ENCODE results near the gene GATAD2A.
"Not testable (repeated sequence)": the region's sequence is repeated elsewhere in the genome, so short reads cannot be mapped to it uniquely, and the experiment has no call there.

The GATAD2A gene

DNA sequence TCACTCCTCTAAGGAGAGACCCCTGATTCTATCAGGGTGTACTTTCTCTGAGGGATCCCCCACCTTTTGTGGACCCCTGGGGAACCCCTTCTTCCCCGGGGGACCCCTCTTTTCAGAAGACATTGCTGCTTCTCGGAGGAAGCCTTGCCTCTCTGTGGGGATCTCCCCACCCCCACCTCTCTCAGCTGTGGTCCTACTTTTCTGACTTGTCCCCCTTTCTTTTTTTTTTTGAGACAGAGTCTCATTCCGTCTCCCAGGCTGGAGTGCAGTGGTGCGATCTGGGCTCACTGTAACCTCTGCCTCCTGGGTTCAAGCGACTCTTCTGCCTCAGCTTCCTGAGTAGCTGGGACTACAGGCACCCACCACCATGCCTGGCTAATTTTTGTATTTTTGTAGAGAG lies 18.4 kb upstream of the GATAD2A start:
- DNase-seq (ENCODE audit: low read depth): no peak

DNA sequence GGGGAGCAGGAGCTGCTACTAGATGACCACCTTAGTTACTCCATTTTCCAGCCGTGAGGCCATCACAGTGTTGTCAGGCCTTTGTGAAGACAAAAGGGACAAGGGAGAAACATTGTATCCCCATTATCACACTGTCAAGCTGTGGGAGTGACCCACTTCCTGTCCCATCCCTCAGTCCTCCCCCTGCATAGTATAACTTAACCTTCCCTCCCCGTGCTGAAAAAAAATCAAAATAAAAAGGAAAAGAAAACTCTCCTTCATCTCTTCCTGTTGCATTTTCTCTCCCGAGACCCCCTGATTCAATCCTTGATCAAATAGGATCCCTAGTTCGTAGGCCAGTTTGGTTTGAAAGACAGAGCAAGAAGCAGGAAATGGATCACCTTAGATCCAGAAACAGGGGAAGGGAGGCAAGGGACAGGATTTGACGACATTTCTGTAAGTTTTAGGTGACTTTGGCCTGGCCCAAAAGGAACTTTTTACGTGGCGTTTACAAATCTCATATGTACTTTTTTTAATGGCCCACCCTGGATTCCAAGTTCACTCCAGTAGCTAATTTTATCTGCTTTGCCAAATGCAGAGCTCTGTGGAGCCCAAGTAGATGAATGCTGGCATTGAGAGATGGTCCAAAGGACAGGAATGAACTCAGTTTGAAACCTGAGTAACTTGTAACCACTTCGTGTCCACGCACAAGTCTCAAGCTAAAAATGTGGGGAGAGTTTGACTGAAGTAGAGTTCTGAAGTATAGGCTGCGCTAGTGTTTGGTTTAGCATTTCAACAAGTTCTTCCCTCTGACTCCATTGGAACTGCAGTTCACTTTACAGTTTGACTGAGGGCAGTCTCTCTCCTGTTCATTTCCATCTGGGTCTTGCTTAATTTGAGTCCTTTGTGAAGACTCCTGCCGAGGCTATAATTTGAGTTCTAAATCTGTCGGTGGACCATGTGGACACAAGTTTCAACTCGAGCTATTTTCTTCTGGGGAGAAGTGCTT lies 16.6 kb upstream of the GATAD2A start:
- DNase-seq (ENCODE audit: low read depth): no peak

DNA sequence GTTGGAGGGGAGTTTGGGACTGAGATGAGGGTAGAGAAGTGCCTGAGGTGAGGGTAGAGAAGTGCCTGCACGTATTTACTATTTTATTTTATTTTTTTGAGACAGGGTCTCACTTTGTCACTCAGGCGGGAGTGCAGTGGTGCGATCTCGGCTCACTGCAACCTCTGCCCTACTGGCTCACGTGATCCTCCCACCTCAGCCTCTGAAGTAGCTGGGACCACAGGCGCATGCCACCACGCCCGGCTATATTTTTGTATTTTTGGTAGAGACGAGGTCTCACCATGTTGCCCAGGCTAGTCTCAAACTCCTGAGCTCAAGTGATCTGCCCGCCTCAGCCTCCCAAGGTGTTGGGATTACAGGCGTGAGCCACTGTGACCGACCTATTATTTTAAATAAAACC lies 15.8 kb upstream of the GATAD2A start:
- DNase-seq (ENCODE audit: low read depth): not testable (repeated sequence)

DNA sequence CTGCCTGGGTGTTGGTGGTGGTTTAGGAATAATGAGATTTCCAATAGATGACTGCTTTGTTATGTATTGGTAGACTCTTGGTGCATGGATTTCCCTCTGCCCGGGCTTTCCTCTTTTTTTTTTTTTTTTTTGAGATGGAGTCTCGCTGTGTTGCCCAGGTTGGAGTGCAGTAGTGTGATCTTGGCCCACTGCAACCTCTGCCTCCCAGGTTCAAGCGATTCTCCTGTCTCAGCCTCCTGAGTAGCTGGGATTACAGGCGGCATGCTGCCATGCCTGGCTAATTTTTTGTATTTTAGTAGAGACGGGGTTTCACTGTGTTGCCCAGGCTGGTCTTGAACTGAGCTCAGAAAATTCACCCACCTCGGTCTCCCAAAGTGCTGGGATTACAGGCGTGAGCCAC lies 11.1 kb upstream of the GATAD2A start:
- not testable (repeated sequence) for DNase-seq (ENCODE audit: low read depth)

DNA sequence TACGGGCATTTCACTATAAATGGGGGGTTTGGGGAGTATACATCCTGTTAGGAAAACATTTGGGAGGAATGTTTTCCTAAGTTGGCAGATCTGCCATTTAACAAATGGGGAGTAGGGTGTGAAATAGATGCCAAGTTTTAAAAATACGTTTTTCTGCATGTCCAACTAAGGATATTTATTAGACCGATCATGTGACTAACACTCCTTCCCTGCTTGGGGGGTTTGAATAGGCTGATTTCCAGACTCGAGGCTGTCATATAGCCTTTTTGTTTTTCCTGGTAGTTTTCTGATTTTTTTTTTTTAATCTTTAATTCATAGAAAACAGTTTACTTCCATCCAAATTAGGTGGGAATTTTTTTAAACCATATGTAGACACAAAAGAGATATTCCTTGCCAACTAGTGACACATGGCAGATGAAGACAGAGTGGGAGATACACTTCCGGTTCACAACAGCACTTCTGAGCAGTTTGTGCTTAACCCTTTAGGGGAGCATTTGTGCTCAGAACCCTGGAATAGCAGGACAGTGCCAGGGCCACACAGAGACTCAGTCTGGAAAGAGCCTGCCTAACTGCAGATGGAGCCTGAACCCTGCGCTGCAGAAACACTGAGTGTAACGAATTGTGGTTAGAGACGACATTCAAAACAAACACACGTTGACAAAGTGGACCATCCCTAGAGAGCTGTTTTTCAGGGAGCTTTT lies 5.6 kb upstream of the GATAD2A start:
- peak; percentile 57 for DNase-seq (ENCODE audit: low read depth)

DNA sequence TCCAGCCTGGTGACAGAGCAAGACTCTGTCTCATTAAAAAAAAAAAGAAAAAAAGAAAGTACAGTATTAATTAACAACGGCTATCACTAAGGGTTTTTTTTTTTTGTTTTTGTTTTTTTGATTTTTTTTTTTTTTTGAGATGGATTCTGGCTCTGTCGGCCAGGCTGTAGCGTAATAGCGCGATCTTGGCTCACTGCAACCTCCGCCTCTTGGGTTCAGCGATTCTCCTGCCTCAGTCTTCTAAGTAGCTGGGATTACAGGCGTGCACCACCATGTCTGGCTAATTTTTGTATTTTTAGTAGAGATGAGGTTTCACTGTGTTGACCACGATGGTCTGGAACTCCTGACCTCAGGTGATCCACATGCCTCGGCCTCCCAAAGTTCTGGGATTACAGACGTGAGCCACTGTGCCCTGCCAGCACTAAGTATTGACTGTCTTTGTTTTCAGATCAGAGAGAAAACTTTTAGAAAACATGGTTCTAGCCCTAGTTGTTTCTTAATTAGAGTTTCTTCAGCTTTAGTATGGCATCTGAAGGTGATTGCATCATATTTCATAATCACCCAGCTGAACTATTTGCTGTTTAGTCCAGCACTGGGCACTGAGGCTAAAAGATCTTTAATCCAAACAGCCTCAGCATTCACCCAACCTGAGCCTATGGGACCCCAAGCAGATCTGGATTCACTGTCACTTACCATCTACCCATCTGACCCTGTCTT lies 2.7 kb upstream of the GATAD2A start:
- peak; percentile 20 for DNase-seq (ENCODE audit: low read depth)

DNA sequence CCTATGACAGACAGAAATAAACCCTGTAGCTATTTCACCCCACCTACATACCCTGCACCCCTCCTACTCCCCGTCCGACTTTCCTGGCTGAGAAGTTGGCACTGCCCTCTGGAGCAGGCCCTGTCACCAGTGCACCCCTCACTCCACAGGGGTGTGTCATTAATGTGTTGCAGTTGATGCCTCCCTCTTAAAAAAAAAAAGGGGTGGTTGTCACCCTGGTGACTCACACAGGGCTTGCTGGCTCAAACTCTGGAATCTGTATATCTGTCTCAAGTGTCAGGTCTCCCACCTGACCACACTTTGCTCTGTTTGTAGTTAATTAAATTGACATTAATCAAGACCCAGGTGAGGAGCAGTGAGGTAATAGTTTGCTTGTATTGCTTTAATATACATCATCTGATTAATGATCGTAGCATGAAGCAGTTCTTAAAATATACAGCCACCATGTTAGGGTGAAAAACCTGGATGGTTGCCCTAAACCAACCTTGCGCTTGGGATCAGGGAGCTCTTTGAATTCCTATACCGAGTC lies 2.0 kb upstream of the GATAD2A start:
- peak; percentile 84 for DNase-seq (ENCODE audit: low read depth)

DNA sequence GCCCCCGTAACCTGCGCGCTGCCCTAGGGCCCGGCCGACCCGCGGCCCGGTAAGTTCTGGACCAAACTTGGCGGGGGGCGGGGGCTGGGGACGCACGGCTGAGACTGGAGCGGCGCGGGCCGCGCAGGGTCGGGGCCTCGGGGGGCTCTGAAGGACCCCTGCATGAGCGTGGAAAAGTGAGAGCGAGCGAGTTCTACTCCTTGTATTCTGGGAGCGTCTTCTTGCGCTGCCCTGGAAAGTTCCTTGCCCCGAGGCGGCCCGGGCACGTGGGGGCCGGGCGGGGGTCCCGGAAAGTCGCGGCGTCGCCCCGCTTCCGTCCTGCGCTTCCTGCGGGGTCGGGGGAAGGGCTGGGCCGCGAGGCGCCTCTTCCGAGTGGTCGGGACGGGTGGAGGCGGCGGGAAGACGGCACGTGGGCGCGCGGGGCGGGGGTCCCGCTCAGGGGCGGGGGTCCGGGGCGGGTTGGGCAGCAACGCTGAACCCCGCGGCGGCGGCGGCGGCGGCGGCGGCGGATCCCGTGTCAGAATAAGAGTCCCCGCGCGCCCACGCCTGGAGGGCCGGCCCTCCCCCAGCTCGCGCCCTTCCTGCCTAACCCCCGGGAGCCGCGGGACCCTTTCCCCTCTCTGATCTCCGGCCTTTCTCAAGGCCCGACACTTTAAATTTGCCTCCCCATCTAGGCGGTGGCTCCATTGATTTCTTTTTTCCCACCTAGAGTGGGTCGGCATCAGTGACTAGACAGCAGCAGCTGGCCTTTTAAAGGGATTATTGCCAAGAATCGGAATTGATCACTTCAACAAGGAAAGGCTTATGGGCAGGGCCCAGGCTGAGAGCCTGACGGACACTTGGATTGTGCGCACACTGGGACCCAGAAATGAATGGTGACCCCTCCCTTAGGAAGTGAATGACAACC lies 749 bp downstream of the GATAD2A start:
- peak; percentile 67 for DNase-seq (ENCODE audit: low read depth)

DNA sequence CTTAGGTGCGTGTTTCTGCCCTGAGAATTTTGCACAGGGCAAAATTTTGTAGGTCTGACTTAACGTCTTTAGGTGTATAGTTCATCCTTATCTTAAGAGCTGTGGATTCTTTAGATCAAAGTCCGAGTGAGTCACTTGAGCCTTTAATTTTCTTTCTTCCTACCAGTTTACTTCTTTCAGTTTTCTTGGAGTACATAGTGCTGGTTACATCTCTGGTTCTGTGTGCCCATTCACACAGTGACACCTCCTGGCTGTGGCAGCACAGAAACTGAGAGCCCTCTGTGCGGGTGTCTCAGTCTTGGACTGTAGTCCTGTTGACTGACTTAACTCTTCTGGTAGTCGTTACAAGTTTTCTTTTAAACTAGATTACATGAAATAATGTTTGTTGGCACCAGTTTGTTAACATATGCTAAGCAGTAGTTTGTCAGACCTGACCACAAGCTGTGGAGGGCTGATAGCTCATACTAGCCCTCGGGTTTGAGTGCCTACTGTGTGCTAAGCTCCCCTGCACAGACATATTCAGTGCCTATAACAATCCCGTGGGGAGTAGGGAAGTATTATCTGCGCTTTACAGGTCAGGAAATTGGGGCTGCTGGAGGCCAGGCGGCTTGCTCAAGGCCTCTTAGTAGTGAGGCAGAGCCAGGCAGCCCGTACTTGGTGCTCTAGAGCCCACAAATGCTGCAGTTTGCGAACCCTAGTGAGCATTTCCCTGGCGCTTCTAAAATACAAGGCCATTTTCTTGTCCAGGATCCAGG lies 1.6 kb downstream of the GATAD2A start:
- peak; percentile 61 for DNase-seq (ENCODE audit: low read depth)

DNA sequence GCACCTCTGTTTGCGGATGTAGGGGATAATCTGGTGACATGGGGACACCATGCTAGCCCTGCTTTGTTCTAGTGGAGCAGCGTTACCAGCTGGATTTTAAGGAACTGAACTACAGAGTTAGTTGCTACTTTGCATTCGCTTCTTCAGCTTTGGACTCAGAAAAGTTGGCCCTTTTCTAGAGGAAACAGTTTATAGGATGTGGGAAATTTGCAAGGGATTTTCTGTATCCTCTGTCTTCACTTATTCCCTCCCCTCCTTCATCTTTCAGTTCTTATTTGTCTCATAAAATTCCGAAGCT lies 2.1 kb downstream of the GATAD2A start:
- DNase-seq (ENCODE audit: low read depth): no peak

DNA sequence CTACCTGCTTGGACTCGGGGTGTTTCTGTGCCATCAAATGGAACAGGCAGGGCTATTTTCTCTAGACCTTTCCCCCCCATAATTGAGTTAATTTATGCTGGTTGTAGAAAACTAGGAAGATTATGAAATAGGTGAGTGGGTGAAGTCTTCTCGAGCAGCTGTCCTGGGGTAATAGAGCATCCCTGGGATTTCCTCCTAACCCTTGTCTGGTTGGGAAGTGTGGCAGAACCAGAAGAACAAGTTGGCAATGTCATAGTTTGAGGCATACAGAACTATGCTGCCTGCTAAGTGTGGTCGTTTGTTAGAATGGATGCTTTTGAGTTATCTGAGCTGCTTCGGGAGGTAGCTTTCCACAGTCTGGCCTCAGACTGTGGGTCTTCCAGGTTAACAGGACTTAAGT lies 3.7 kb downstream of the GATAD2A start:
- no peak for DNase-seq (ENCODE audit: low read depth)

DNA sequence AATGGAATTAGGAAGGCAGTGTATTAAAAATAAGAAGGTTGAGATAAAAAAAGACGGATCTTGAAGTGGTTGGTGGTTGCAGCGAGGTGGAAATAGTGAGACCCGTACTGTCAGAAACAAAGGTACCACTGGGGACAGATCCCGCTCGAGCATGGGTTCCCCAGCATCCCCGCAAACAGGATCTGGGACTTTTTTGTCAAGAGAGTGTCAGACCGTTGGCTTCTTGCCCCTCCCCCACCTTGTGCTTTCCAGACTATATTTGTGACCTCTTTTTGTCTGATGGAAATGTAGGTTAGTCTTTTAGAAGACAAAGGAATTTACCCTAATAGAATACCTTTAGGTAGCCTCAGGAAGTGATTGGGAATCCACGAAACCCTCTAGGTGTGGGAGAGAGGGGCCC lies 4.2 kb downstream of the GATAD2A start:
- no peak for DNase-seq (ENCODE audit: low read depth)

DNA sequence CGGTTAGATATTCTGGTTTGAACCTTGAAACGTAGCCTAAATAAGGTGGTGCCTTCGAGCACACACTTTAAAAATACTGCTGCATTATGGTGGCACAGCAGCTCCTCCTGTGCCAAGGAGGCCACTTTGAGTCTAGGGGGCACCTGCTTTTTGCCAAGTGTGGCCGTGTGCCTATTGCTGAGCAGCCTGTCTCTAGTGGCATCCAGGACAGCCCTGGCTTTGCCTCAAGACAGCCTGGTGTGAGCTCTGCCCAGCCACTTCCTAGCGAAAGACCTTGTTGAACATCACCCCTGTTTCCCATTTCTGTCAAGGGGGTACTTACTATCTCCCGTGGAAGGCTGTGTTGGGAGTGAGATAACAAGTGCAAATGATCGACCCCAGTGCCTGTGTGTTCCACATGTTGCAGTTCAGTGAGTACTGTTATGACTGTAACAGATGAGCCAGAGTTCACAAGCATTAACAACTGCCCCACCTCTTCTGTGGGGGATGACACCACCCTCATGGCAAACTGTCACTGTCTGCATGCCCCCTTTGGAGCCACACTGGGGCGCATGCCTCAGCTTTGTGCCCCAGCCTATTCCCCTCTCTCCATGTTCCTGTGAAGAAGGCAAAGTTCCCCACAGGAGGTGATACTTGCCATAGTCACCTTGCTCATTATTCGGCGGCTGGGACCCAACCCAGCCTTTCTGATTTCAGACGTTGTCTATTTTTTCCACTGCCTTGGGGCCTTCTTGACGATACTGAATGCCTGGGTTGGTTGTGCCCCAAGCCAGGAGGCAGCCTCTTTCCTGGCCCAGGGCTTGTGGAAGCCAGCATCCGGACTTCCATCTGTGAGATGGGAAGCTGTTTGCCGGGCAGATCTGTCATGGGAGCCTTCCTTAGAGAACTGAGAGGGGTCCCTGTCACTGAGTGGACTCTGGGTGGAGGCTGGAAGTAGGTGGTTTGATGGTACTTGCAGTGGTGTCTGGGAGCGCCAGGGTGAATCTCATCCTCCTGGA lies 5.4 kb downstream of the GATAD2A start:
- DNase-seq (ENCODE audit: low read depth): no peak

DNA sequence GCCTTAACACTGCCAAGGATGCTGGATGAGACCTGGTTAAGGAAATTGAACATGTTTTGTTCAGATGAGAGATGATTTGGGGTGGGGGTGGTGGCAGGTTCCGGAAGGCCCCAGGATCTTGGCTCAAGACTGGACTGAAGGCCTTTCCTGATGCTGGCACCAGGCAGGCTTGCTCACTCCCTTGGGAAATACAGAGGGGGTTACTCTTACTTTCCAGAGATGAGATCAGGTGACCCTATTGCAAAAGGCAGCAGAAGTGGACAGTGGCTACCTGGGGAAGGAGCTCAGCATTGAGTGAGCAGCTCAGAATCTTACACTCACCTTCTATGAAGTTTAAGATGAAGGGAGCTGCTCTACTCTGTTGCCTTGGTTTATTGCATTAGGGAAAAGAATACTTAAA lies 10.8 kb downstream of the GATAD2A start:
- DNase-seq (ENCODE audit: low read depth): no peak

DNA sequence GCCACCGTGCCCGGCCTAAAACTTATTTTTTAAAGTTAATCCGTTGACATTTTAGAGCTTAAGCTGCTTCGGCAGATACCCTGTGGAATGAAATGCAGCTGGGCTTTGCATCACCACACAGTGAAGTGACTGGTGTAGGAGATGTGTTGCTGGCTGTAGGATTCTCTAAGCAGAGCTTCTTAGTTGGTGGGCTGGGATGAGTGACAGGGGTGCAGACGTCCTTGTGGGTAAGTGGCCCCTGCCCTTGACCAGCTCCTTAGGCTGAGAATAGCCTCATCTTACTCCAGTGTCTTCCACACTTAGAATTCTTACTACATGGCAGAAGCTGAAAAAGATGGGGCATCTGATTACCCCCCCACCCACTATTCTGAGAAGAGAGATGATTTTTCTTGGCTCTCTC lies 11.6 kb downstream of the GATAD2A start:
- DNase-seq (ENCODE audit: low read depth): no peak

DNA sequence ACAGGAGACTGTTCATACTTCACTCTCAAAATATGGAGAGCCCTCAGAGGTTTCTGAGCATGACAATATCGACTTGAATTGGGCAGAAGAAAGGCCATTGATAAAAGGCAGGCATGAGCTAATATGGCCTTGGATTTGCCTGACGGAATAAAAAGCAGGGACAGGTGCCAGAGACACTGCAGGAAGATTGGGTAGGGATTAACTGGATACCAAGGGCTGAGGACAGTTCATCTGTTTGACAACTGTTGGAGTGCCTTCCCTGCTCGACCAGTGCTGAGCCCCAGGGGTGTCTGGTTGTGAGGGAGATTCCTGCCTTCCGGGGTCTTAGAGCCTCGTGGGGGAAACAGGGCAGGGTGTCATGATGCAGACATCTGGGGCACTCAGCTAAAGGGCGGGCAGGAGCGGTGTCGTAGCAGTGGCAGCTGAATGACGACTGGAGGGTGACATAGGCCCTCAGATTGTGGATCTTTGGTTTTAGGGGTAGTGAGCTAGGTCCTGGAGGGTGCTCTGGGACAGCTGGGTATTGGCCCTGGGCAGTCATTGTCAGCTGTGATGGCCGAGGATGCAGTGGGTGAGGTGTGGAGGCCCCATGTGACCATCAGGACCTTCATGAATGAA lies 12.3 kb downstream of the GATAD2A start:
- no peak for DNase-seq (ENCODE audit: low read depth)

DNA sequence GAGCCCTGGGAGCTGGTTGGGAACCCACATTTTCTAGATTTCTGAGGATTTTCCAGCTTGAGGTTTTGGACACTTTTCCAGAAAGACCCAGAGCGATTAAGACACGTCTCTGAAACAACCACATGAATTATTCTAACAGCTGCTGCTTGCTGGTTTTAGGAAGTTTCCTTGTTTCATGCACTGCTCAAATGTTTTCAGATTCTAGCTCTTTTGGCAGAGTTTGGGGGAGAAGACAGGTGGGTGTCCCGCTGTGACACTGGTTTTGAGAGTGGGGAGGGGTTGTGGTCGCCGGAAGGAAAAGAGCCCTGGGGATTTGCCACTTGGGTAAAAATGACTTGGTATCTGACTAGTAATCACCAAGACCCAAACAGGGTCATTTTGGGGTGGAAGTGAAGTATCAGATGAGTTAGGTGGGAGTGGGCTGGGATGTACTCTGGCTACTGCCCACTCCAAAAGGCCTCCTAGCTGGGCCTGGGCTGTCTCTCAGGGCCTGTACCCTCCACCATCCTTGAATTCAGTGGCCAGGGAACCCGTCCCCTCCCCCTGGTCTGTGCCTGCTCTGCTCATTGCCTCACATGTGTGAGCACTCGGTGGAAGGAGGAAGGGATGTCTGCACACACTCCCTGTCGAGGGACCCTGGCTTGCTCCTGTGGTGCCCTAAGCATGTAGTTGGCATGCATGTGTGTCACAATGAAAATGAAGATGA lies 13.2 kb downstream of the GATAD2A start:
- DNase-seq (ENCODE audit: low read depth): no peak

DNA sequence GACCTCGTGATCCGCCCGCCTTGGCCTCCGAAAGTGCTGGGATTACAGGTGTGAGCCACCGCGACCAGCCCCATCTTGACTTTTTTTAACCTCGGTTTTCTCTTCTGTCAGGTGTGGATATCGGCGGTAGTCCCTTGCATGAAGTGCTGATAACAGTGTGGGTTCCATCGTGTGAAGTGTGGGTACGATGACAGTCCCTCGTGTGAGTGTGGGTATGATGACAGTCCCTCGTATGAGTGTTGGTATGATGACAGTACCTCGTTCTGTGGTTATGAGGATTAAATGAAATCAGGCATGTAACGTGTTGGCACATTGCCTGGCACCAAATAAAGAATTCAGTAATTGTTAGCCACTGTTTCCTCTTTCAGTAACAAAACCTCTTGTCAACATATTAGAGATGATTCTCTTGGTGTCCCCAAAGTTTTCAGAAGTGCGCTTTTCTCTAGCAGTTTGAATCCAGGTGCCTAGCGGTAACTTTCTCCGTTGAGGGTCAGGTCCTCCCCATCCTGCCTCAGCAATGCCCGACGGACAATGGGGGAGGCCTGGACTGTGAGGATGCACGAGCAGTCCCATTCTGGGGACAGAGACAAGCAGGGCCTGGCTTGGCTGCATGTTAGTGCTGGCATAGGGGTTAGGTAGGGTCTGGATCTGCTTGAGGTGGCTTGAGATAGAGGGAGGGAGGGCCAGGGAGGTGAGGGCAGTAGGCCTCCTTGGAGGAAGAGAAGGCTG lies 15.3 kb downstream of the GATAD2A start:
- DNase-seq (ENCODE audit: low read depth): no peak

Measured in ELR (cell line).